CD4-positive, alpha-beta T cell treated with Interleukin-1 beta for 1 hour (primary cell): ENCODE results near the gene CDK14.
A peak's percentile ranks its signal among the peaks of the same experiment; 100 is the strongest.

Source experiments
- DNase-seq, 2 donors: peaks; one replicate each; pipeline ENCODE4 v3.0.0-alpha.2; 2020 to 2022

Gene CDK14

DNA sequence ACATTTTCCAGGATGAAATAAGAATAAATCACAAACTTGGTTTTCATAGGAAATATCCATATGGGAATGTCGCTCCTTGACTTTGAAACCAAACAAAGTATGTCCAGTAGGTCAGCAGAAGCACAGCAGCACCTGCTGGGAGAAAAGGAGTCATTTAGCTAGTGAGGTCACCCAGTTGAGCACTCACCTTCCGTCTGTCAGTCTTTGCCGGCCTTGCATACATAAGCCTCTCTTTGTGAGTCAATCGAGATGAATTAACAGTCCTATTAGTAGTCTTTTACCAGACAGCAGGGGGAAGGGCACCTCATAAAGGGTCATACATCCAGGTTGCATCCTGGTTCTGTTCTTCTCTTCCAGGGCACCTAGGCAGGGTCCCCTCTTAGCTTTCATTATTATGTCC, 435.6 kb downstream of the CDK14 start:
- no peak for DNase-seq

DNA sequence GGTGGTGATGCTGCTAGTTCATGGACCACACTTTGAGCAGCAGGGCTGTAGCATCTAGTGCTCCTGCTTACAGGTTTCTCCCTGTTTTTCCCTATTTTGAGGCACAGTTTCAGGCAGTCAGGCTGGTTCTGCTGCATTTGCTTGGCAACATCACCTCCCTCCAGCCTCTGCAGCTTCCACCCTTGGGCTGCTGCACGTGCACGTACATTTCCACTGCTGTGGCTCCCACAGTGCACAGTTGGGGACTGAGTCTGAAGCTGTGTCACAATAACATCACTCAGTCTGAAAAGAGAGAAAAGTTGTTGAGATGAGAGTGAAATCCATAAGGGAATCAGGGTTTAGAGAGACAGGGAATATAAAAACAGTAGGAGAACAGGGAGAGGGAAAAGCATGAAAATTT, 437.5 kb downstream of the CDK14 start:
- DNase-seq: no peak

DNA sequence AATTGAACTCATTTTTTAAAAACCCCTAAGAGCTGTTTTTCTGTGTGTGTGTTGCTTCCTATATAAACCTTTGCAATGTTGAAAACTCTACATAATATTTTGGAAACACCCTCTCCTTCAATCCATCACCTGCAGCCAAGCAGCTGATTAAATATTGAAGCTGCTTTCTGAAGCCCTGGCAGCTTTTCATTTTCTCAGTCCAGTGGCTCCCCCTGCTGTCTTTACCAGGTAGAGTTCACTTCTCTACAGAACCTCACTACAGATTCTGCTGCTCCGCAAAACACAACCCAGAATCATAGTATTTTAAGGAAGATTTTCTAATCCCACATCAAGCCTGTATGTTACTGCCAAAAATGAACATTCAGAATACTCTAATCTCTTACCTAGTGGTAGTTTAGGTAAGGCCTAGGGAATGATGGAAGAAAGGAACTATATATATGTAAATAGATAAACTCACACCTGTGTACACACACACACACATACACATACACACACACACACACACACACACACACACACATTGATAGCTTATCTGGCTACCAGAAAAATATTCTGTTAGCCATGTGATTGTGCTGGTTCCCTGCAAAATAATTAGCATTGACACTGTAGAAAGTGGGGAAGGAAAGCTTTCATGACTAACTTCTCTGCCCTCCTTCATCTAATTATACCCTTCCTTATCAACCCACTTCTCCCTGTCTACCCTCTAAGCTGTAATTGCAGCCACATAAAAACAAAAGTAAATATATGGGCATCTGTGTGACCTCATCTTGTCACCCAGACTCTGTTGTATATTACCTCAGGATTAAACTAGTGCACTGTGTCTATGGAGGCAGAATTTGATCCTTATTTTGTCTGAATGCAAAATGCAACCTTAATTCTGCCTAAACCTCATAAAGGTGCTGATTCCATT, 438.6 kb downstream of the CDK14 start:
- peak in 1 of 2 donors; percentile 20 for DNase-seq

DNA sequence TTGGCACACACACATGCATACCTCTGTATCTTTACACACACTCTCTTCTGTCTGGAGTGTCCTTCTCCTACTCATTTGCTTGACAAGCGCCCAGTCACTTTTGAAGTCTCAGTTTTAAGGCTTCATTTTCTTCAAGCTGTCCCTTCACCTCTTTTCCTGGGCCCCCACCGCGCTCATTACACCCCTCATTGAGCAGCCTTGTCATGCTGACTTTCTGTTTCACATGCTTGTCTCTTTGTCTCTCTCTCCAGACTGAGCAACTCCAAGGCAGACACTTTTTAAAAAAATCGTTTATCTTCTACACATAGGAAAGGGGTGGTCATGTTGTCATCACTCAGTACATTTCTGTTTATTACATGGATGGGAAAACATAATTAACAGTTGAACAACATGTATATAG, 442.9 kb downstream of the CDK14 start:
- DNase-seq: no peak

DNA sequence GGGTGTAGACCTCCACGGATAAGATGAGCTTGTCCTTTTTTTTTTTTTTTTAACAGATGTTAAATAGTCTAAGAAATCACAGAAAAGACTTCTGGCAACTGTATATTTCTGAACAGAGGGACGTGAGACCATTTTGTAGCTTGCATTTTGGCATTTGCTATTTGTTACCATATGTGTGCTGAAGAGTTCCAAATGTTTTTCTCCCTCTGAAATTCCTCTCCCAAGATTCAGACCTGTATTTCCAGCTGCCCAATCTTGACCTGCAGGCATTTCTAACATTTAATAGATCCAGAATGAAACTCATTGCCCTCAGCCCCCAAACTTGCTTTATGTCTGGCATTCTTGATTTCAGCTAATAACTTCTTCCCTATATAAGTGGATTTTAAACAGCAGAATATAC, 445.0 kb downstream of the CDK14 start:
- no peak for DNase-seq

DNA sequence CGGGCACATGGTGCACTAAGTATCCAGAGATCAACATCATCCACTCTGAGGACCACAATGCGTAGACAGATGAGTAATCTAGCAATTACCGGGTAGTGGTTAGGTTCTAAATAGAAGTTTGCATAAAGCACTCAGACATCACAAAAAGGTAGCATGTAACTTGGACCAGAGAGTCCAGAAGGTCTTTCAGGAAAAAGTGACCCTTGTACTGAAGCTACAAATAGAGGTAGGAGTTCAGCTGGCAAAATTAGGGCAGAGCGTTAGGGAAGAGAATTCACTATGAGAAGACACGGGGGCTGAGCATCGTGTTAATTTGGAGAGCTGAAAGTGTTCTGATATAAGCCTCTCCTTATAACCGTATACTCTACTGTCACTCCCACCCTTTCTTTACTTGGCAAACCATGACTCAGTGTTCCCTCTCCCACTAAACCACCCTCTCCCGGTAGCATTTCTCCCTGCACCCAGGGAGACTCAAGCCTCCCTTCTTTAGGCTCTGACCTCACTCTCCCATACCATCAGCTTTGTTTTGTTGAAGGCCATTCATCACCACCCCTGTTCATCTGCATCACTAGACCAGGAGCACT, 445.9 kb downstream of the CDK14 start:
- DNase-seq: no peak

DNA sequence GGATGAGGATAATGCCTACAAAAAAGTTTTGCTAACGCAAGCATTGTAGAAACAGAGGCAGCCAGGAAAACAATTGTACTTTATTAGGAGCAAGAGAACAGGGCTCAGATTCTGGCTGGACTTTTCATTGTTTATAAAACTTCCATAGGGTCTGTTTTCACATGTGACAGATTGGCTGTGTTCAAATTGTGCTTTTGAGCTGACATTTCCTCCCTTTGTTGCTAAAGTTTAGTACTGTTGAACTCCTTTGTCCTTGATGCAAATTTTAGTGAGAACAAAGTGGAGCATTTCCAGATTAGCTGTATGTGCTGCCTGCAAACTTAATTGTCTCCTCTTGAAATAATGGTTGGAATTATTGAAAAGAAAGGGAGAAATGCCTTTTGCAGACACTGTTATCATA, 447.1 kb downstream of the CDK14 start:
- no peak for DNase-seq

DNA sequence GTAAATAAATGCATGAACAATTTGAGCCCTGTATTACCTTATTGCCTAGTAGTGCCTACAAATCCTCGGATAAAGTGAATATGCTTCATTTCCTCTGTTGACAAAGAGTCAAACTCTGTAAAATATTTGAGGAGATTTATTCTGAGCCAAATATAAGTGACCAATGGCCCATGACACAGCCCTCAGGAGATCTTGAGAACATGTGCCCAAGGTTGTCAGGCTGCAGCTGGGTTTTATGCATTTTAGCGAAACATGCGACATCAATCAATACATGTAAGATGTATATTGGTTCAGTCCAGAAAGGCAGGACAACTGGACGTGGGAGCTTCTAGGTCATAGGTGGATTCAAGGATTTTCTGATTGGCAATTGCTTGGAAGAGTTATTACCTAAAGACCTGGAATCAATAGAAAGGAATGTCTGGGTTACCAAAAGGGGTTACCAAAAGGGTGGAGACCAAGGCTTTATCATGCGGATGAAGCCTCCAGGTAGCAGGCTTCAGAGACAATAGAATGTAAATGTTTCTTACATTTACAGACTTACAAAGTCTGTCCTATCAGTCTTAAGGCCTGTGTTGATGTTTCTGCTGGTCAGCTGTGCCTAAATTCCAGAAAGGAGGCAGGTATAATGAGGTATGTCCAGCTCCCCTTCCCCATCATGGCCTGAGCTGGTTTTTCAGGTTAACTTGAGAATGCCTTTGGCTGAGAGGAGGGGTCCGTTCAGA, 448.0 kb downstream of the CDK14 start:
- no peak for DNase-seq

DNA sequence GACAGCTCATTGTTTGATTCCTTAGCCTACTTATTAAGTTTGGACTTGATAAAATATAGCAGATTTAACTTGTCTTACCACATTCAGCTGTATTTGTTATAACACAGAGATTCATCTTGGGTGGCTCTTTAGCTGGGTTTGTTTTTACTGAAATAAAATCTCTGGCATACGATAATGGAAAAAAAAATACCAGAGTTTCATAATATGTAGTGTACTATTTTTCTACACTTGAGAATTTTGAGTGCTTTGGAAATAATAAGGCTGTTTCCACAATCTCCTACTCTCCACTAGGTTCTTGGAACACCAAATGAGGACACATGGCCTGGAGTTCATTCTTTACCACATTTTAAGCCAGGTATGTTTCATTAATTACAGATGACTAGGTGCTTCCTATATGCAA, 449.5 kb downstream of the CDK14 start:
- no peak for DNase-seq

DNA sequence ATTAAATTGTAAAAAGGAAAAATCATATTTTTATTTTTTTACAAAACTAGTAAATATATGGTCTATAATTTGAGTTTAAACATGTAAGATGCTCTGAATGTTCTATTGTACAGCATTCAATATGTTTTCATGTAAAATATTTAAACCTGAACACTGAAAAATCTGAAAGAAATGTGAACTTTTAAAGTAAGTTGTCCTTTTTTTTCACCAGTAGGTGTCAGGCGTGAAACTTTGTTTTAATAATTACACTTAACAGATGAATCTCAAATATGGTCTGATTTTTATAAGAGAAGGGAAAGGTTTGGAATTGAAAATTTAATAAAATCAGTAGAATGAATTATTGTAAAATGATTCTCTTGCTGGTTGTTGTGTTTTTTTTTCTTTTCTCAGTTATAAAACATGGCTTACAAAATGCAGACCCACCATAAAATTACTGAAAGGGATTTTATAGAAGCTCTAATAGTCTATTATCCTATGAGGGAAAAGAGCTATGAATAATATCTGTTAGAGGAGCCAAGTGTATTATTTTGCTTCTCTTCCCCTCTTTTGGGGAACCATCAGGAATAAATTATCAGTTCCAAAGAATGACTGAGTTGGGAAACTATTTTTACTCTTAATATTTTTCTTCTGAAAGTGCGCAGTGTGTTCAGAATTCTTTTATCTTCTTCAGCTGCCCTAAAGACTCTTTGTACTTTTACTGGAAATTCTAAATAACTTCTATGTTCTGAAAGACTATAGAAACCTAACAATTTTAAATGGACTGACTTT, 450.4 kb downstream of the CDK14 start:
- DNase-seq: no peak

DNA sequence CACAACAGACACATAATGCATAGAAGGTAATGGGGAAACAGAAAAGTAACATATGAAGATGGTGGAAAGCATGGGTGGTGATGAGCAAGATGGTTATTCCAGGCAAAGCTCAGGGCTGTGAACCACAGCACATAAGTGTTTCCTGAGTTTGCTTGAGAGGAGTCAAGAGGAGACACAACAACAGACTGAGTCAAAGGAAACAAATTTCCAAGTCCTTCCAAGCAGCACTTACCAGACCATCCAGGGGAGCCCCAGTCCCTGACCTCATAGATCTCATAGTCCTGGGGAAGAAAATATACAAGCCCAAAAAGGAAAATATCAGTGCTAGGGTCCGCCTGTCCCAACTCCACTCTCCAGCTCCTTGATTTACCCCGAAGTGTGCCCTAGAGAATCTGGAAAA, 451.5 kb downstream of the CDK14 start:
- no peak for DNase-seq

DNA sequence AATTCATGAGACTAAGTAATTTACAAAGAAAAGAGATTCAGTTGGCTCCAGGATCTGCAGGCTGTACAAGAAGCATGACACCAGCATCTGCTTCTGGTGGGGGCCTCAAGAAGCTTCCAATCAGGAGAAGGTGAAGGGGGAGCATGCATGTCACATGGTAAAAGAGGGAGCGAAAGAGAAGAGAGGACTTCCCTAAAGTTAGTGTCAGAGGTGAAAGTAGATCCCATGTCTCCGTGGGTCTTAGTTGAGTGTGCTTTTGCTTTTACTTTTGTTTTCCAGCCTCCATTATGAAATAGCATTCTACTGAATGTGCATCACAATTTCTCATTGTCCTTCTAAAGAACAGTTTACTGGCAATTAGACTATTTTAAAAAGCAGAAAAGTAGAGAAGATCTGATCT, 454.6 kb downstream of the CDK14 start:
- DNase-seq: peak in 1 of 2 donors; percentile 1

DNA sequence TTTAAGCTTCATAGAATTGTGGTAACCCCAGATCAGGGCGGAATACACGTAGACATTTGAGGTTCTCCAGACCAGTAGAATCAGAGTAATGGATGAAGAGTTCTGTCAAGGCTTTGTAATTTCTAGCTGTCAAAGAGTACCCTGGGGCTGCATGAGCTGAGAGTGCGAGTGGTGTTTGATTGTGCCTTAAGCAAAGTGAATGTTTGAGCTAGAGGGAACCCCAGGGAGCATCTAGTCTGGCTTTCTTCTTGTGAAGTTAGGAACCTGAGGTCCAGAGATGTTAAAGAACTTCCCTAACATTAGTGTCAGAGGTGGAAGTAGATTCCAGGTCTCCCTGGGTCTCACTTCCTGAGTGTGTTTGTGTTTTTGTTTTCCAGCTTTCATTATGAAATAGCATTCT, 455.8 kb downstream of the CDK14 start:
- DNase-seq: no peak

DNA sequence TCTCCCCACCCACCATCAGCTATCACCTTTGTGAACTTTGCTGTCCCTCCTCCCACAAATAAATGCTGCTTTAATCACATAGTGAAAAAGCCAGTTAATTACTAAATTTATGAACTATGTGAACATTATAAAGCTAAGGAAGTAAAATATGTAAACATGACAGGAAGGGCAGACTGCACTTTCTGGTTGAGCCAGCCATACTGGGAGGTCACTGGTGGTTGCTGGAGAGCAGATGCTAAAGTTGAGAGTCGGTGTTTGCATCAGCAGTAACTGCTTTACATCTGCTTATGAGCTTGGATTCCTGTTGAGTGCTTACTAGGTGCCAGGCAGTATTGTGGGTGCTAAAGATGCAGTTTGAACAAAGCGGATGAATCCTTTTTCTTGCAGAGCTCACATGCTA, 458.3 kb downstream of the CDK14 start:
- DNase-seq: no peak

DNA sequence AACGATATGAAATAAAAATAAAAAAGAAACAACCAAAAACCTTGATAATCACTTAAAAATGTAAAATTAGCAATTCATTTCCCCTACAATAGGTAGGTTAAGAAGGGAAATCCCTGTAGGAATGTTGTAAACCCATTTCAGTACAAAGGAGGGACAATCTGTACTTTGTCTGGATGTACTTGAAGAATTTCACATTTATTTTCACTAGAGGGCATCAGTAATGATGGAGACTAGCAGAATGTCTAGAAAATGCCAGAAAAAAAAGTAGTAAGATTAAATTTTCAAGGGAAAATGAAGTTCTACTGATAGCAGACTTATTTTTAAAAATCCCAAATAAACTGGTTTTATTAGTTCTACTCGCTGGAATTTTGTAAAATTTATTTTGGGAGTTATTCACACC, 459.1 kb downstream of the CDK14 start:
- DNase-seq: no peak

DNA sequence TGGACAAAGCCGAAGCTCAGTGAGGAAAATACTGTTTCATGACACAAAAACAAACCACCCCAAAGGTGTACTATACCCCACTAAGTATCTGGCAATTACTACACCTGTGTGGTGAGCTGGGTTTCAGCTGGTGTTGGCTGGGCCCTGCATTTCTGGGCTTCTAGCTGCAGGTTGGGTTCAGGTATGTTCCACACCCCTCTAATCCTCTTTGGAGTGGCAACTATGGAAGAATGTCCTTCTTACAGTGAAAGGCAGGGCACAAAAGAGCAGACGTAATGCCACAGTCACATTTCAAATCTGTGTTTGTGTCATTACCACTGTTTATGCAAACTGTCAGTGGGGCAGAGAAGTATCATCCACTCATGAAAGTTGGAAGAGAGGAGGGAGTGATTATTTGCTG, 466.6 kb downstream of the CDK14 start:
- no peak for DNase-seq

DNA sequence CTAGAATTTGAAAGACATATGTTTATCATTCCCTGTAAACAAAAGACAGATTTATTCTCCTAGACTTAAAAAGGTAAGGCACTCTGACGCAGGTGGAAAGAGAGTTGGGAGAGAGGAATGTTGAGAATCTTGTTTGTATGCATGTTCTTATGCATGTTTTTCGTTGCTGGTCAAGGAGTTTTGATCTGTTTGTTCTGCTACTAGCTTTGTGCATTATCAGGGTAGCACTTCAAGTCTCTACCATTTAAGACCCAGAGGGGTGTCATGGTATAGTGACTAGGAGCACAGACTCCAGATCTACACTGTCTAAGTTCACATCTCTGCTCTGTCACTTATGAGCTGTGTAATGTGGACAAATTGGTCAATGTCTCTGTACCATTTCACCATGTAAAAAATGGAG, 467.9 kb downstream of the CDK14 start:
- DNase-seq: no peak

DNA sequence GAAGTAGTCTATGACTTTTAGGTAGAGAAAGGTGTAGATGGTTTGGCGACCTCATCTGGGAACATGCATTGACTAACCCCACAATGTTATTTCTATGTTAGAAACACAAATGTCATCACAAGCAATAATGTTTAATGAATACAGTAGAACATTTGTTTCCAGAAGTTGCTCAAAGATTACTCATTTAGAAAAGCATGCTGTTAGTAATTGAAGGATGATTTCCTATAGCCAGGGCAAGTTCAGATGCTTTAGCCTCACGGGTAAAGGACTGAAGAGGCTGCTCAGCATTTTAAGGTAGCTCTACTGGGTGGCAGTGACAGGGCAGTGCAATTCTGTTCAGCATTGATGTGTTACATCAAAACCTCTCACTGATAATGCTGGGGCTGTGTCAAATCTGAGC, 468.8 kb downstream of the CDK14 start:
- DNase-seq: no peak

DNA sequence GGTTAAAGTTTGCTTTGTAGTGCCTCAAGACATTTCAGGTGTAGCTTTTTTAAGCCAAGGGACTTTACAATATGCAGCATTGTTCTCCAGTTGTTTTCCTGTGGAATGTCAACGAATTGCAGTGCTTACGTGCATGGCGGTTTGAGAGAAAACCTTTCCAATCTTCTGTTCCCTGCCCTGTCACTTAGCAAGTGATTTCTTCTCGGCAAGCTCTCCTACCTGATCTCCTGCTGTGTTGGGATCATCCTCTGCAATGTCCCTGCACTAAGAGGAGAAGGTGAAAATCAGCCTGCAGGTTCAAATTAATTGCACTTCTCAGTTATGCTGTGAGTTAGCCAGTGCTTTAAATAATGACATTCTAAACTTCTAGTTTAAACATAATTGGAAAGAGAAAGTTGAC, 470.5 kb downstream of the CDK14 start:
- no peak for DNase-seq

DNA sequence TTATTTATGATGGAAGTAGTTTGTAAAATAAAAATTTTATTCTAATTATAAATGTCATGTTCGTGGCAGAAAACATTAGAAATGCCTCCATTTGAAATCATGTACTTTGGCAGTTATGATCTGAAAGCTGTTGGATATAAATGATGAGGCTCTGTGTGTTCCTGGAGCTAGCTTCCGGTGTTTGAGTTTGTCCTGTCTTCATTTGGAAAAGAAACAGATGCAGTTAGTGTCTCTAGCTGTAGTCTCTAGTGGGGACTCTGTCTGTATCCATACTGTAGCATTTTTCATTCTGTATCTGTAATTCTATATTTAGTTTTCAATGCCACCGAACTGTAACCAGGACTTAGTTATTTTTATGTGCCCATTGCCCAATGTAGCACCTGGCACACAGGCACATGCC, 471.1 kb downstream of the CDK14 start:
- no peak for DNase-seq

DNA sequence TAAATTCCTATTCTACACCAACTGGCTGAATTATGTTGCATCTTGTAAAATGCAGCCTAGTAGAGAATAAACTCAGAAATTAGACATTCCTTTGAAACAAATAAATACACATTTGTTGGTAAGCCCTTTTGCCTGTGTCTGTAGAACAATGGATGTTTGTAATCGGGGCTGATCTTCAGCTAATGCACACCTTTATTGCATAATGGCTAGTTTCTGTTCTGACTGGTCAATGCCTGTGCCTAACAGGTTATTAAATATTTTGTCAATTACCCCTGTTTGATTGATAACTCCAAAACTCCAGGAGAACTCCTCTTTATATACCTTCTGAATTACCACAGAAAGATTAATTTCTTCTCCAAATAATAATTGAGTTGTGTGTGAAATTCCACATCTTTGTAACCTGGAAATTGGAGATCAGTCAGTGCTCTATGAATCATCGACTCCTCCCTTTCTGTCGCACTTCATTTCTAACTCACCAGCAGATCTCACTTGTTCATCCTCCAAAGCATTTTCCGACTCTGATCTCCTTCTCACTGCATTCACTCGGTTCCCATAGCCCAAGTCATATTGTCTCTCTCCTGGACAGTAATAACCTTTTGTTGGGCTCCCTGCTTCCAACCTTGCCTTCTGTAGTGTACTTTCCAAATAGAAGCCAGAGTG, 472.1 kb downstream of the CDK14 start:
- DNase-seq: no peak

DNA sequence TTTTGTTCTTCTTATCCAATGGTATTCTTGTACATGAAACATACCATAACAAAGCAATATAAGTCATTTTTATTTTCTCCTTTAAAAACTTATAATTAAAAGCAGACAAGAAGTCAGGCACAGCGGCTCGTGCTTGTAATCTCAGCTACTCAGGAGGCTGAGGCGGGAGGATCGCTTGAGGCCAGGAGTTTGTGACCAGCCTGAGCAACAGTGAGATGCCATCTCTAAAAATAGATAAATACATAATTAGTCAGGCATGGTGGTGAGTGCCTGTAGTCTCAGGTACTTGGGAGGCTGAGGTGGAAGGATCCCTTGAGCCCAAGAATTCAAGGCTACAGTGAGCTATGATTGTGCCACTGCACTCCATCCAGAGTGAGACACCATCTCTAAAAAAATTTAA, 473.0 kb downstream of the CDK14 start:
- DNase-seq: no peak

DNA sequence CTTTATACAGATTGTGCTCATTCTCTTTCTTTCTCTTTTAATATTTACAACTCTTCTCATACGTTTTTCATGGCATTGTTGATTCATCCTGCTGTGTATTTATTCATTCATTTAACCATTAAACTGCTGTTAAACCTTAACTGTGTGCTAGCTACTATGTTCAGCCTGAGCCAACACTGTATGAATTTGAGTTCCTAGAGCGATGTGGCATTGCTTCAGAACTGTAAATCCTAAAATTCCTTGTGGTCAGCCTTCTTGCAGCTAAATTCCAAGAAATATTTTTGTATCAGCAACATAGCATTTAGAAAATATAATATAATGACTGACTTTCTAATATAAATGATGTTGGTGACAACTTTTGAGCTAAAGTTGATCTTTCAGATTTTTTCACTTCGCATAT, 483.4 kb downstream of the CDK14 start:
- DNase-seq: no peak
